Neural progenitor cell (in vitro differentiated cells): ENCODE data around the gene DCDC1.

ENCODE experiments used
- CTCF ChIP-seq: fragments of 200-600 bp; sonication (generic); IDR thresholded peaks from 2 replicates; pipeline ENCODE4 v1.5.1; 2017; ENCODE audit warnings: antibody characterized with exemption, mild to moderate bottlenecking
- EZH2 ChIP-seq: fragments of 200-600 bp; sonication (generic); IDR thresholded peaks from 2 replicates; pipeline ENCODE4 v1.6.1; 2017; ENCODE audit warnings: antibody characterized with exemption, mild to moderate bottlenecking, moderate library complexity
- EZH2phosphoT487 ChIP-seq: fragments of 200-600 bp; sonication (generic); IDR thresholded peaks from 2 replicates; pipeline ENCODE4 v1.6.1; 2017; ENCODE audit warnings: antibody characterized with exemption

- TF ChIP-seq EZH2 (no peak), CTCF (no peak), EZH2phosphoT487 (no peak)
Measured at GRCh38 chr11:31355131-31355530, 14.4 kb downstream of the DCDC1 start.
